ENCODE results near the gene TRIM44. TPM values are rescaled to one million over a fixed set of nuclear protein-coding genes. Genes with fewer than 3 reads are reported as not detected.

The TRIM44 gene
- total RNA-seq, 4 donors from 2014 or later = 6.8 to 32.0 (median 13.5) TPM

DNA sequence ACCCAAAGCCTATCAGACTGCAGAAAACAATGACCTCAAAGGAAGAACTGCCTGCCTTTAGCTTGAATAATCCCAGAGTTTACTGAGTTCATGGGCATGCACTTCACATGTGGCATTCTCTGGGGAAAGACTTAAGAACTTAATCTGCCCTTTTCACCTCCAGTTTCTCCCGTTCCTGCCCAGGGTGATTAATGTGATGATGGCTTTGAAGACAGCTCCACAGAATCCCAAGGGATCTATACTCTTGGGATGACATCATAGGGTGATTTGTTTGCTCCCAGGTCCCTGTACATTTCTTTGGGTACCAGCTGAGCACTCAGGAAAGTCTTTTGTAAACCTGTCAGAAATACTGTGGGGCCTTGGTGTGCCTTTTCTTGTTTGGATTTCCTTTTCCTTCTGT lies 30.3 kb upstream of the TRIM44 start:
- no peak for TF ChIP-seq POLR2A (IDR thresholded peaks at IDR 0.05)
- TF ChIP-seq, protein P1, sequence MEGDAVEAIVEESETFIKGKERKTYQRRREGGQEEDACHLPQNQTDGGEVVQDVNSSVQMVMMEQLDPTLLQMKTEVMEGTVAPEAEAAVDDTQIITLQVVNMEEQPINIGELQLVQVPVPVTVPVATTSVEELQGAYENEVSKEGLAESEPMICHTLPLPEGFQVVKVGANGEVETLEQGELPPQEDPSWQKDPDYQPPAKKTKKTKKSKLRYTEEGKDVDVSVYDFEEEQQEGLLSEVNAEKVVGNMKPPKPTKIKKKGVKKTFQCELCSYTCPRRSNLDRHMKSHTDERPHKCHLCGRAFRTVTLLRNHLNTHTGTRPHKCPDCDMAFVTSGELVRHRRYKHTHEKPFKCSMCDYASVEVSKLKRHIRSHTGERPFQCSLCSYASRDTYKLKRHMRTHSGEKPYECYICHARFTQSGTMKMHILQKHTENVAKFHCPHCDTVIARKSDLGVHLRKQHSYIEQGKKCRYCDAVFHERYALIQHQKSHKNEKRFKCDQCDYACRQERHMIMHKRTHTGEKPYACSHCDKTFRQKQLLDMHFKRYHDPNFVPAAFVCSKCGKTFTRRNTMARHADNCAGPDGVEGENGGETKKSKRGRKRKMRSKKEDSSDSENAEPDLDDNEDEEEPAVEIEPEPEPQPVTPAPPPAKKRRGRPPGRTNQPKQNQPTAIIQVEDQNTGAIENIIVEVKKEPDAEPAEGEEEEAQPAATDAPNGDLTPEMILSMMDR (IDR thresholded peaks at IDR 0.05) = no peak
- intact Hi-C loops (cut with DNase I) = no loop called here
- peaks cover 0 to 7% (median 0%) of the 10 kb centered on the region in 3 donors for H3K4me1 ChIP-seq
- H3K36me3 ChIP-seq = no peaks in the 10 kb centered on the region
- H3K9me3 ChIP-seq = no peaks in the 10 kb centered on the region
- H3K4me3 ChIP-seq = no peak overlapping the region
- H3K27ac ChIP-seq = no peak overlapping the region
- WGBS, 2 donors = 43 to 50% methylated on average over 1 of the region's 1 CpG
- no peak for DNase-seq
- H3K27me3 ChIP-seq = peaks cover 0 to 52% (median 0%) of the 10 kb centered on the region in 4 donors

DNA sequence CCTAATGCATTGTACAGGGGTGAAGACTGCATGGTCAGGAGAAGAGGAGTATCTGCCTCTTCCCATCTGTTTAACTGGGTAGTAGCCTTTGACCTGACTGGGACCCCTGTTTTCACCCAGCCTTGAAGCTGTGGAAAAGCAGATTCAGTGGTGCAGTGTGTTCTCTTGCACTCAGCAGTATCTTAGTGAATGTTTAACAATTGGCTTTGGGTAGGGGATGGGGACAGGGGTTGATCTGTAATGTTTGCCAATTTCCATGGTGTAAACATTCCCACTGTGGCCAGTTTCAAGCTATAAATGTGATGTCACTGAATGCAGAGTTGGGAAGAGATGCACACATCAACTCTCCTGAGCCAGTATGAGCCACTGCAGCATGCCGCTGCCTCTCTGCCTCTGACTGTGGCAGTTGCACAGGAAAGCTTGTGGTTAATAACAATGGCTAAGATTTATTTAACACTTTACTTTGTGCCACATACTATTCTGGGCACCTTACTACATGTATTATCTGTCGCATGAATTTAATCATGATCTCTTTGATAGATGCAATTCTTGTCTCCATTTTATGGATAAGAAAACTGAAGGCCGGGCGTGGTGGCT lies 28.6 kb upstream of the TRIM44 start:
- 69 to 82% methylated on average over 4 of the region's 4 CpGs for WGBS, 2 donors
- DNase-seq = no peak
- no peaks in the 10 kb centered on the region for H3K36me3 ChIP-seq
- no peak overlapping the region for H3K27ac ChIP-seq
- H3K4me1 ChIP-seq = peaks cover 0 to 7% (median 0%) of the 10 kb centered on the region in 3 donors
- TF ChIP-seq, protein P1 (IDR thresholded peaks at IDR 0.05) = no peak
- no peak for TF ChIP-seq POLR2A (IDR thresholded peaks at IDR 0.05)
- H3K4me3 ChIP-seq = no peak overlapping the region
- no peaks in the 10 kb centered on the region for H3K9me3 ChIP-seq
- H3K27me3 ChIP-seq = peaks cover 0 to 58% (median 0%) of the 10 kb centered on the region in 4 donors
- intact Hi-C loops (cut with DNase I) = no loop called here

DNA sequence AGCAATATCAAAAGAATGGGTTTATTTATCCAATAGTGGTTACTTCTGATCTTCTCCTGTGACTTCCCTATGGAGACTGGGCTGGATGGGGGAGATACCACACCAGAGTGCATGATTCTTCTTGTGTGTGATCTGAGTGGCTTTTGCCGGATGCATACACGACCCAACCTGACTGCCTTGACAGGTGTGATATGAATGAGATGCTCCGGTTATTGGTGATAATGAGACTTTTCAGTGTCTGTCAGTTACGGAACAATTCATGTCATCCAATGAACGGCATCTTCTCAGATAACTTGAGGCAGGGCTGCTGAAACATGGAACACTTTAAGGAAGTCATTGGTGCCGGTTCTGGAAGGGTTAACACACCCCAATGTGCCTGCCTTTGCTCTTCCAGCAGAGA lies 26.6 kb upstream of the TRIM44 start:
- TF ChIP-seq, protein P1 (IDR thresholded peaks at IDR 0.05) = no peak
- no peak for TF ChIP-seq POLR2A (IDR thresholded peaks at IDR 0.05)
- intact Hi-C loops (cut with DNase I) = no loop called here
- H3K4me3 ChIP-seq = no peak overlapping the region
- no peak for DNase-seq
- no peaks in the 10 kb centered on the region for H3K9me3 ChIP-seq
- WGBS, 2 donors = 60 to 91% methylated on average over 3 to 6 of the region's 6 CpGs
- peaks cover 0 to 44% (median 0%) of the 10 kb centered on the region in 4 donors for H3K27me3 ChIP-seq
- H3K4me1 ChIP-seq = no peaks in the 10 kb centered on the region
- no peaks in the 10 kb centered on the region for H3K36me3 ChIP-seq
- H3K27ac ChIP-seq = no peak overlapping the region

DNA sequence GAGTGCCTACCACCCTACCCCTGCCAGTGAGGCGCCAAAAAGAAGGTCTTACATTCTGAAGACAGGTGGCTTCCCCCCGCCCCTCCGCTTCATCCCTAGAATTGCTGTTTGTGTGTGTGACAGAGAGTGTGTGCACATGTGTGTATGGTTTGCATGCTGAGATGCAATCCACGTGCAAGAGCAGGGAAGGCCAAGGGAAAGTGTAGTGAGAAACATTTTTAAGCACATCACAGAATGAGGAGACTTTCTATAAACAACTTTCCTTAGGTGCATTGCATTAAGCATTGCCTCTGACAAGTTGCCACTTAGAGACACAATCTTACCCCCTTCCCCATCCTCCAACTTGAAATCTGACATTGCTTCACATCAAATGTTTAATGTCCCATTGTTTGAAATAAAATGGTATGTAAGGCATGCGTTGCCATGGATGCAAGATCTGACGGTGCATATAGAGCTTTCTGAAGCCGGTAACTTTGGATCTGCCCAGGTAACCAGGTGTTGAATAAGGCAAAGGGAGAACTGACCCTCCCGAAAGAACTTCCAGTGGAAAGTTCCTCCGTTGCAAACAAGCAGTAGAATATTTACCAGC lies 22.9 kb upstream of the TRIM44 start:
- peaks cover 0 to 25% (median 0%) of the 10 kb centered on the region in 4 donors for H3K27me3 ChIP-seq
- H3K9me3 ChIP-seq = no peaks in the 10 kb centered on the region
- intact Hi-C loops (cut with DNase I) = no loop called here
- no peak for DNase-seq
- H3K4me1 ChIP-seq = no peaks in the 10 kb centered on the region
- no peak overlapping the region for H3K4me3 ChIP-seq
- 69 to 71% methylated on average over 8 to 9 of the region's 9 CpGs for WGBS, 2 donors
- no peaks in the 10 kb centered on the region for H3K36me3 ChIP-seq
- H3K27ac ChIP-seq = no peak overlapping the region
- TF ChIP-seq POLR2A (IDR thresholded peaks at IDR 0.05) = no peak
- TF ChIP-seq, protein P1 (IDR thresholded peaks at IDR 0.05) = no peak

DNA sequence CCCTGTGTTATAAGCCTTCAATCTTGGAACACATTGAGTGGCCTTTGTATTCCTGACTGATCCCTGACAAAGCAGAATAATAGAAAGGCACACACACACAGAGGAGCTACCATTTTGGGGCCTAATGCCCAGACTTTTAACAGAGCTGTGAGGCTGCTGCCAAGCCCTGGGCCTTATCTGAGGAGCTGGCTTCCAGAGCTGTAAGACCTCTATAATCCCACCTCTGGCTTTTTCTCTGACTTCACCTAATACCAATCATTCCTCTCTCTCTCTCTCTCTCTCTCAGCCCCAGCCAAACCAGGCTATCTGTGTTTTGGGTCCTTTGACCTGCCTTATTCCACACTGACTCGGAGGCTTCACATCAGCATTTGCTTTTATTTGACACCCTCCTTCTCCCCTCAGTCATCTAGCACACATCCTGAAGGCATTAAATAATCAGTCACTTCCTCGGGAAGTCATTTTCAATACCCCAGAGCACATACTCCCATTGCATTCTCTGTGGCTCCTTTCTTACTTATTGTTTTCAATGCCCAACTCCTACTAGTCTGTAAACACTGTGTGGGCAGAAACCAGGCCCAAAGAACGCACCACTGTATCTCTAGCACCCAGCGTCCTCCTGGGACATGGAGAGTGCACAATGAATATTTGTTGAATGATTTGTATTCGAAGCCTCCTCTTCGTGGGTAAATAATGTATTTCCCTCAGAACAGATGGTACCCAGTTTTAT lies 21.2 kb upstream of the TRIM44 start:
- no peaks in the 10 kb centered on the region for H3K9me3 ChIP-seq
- H3K27ac ChIP-seq = no peak overlapping the region
- intact Hi-C loops (cut with DNase I) = no loop called here
- no peaks in the 10 kb centered on the region for H3K36me3 ChIP-seq
- WGBS, 2 donors = 72 to 74% methylated on average over 6 of the region's 6 CpGs
- peaks cover 0 to 17% (median 0%) of the 10 kb centered on the region in 4 donors for H3K27me3 ChIP-seq
- no peaks in the 10 kb centered on the region for H3K4me1 ChIP-seq
- no peak overlapping the region for H3K4me3 ChIP-seq
- no peak for TF ChIP-seq POLR2A (IDR thresholded peaks at IDR 0.05)
- TF ChIP-seq, protein P1 (IDR thresholded peaks at IDR 0.05) = no peak
- no peak for DNase-seq

Measured in esophagus squamous epithelium (tissue), 5 donors.